ENCODE data around the gene KCNJ2. TPM values are rescaled to one million over a fixed set of nuclear protein-coding genes. Genes with fewer than 3 reads are reported as not detected.

KCNJ2 gene
- total RNA-seq, 1 experiment from 2014 or later: 0.36 TPM

GRCh38 chr17:70185285-70185684 is 16.0 kb downstream of the KCNJ2 start:
- BruUV-seq (replicated peaks): no TSS peak
- ATAC-seq (no peak), DNase-seq (no peak)
- H3K4me1 ChIP-seq (ENCODE audit: insufficient read depth, low read length): peaks cover 23% of the 10 kb centered on the region
- H3K27ac ChIP-seq (ENCODE audit: low read length): no peak overlapping the region
- 0 out of 2 replicates have a peak overlapping the region, but pooled peaks have one; percentile 12 for H2AFZ ChIP-seq (ENCODE audit: low read length)
- H3K4me3 ChIP-seq (ENCODE audit: low read length): peak overlapping the region; percentile 36; the same call in 1 of the 2 replicates
- H3K27me3 ChIP-seq (ENCODE audit: low read length): no peaks in the 10 kb centered on the region
- no peaks in the 10 kb centered on the region for H3K9me3 ChIP-seq (ENCODE audit: low read length)
- H3K9ac ChIP-seq (ENCODE audit: low read length): no peak overlapping the region
- CTCF ChIA-PET: no interaction called here
- intact Hi-C loops (cut with micrococcal nuclease): no loop called here
- no peaks in the 10 kb centered on the region for H4K20me1 ChIP-seq (ENCODE audit: low read length)
- no peaks in the 10 kb centered on the region for H3K79me2 ChIP-seq (ENCODE audit: low read length)
- TF ChIP-seq EZH2phosphoT487 (IDR thresholded peaks at IDR 0.05; ENCODE audit: borderline replicate concordance, low read length) (no peak), CTCF (conservative IDR thresholded peaks at IDR 0.05; ENCODE audit: low read depth, low read length) (no peak), EZH2 (IDR thresholded peaks at IDR 0.05; ENCODE audit: low read length, unreplicated experiment) (no peak)
- POLR2A ChIA-PET (ENCODE audit: unreplicated experiment): interaction anchor here (0.5 kb wide), 1 partner anchor 15 kb away, joined by 3 read pairs; no protein-coding TSS in a partner anchor
- H3K9me2 ChIP-seq (replicated peaks; ENCODE audit: low read length): no peaks in the 10 kb centered on the region
- H3K4me2 ChIP-seq (ENCODE audit: low read length): peak overlapping the region; percentile 76
- H3K36me3 ChIP-seq (ENCODE audit: low read depth, low read length): no peaks in the 10 kb centered on the region
- no peaks in the 10 kb centered on the region for H3F3A ChIP-seq (ENCODE audit: low read length, unreplicated experiment)

- peak; percentile 32; the same call in 1 of the 2 replicates for ATAC-seq
- no peaks in the 10 kb centered on the region for H4K20me1 ChIP-seq (ENCODE audit: low read length)
- H3K4me3 ChIP-seq (ENCODE audit: low read length): no peak overlapping the region
- peaks cover 11% of the 10 kb centered on the region for H3K4me1 ChIP-seq (ENCODE audit: insufficient read depth, low read length)
- TF ChIP-seq CTCF (conservative IDR thresholded peaks at IDR 0.05; ENCODE audit: low read depth, low read length) (no peak), EZH2phosphoT487 (IDR thresholded peaks at IDR 0.05; ENCODE audit: borderline replicate concordance, low read length) (no peak)
- intact Hi-C loops (cut with micrococcal nuclease): no loop called here
- CTCF ChIA-PET: no interaction called here
- no peaks in the 10 kb centered on the region for H3K9me3 ChIP-seq (ENCODE audit: low read length)
- H3F3A ChIP-seq (ENCODE audit: low read length, unreplicated experiment): no peaks in the 10 kb centered on the region
- no peak overlapping the region for H3K27ac ChIP-seq (ENCODE audit: low read length)
- H3K27me3 ChIP-seq (ENCODE audit: low read length): no peaks in the 10 kb centered on the region
- no peaks in the 10 kb centered on the region for H3K9me2 ChIP-seq (replicated peaks; ENCODE audit: low read length)
- peak; percentile 54 for DNase-seq
- no peak overlapping the region for H3K4me2 ChIP-seq (ENCODE audit: low read length)
- no TSS peak for BruUV-seq (replicated peaks)
- no peaks in the 10 kb centered on the region for H3K36me3 ChIP-seq (ENCODE audit: low read depth, low read length)
- H3K9ac ChIP-seq (ENCODE audit: low read length): no peak overlapping the region
- POLR2A ChIA-PET (ENCODE audit: unreplicated experiment): no interaction called here
- no peaks in the 10 kb centered on the region for H3K79me2 ChIP-seq (ENCODE audit: low read length)
- H2AFZ ChIP-seq (ENCODE audit: low read length): no peak overlapping the region
Observed at GRCh38 chr17:70187383-70187782, 18.1 kb downstream of the KCNJ2 start.

GRCh38 chr17:70190959-70191805 is 21.9 kb downstream of the KCNJ2 start:
- Histone ChIP-seq H3K4me3 (ENCODE audit: low read length) (no peak overlapping the region), H3K9me3 (ENCODE audit: low read length) (no peaks in the 10 kb centered on the region), H3K9me2 (replicated peaks; ENCODE audit: low read length) (no peaks in the 10 kb centered on the region), H3K36me3 (ENCODE audit: low read depth, low read length) (no peaks in the 10 kb centered on the region), H3K9ac (ENCODE audit: low read length) (no peak overlapping the region), H3K4me2 (ENCODE audit: low read length) (no peak overlapping the region), H4K20me1 (ENCODE audit: low read length) (no peaks in the 10 kb centered on the region), H3F3A (ENCODE audit: low read length, unreplicated experiment) (no peaks in the 10 kb centered on the region), H3K4me1 (ENCODE audit: insufficient read depth, low read length) (no peaks in the 10 kb centered on the region), H2AFZ (ENCODE audit: low read length) (no peak overlapping the region), H3K79me2 (ENCODE audit: low read length) (no peaks in the 10 kb centered on the region), H3K27ac (ENCODE audit: low read length) (no peak overlapping the region), H3K27me3 (ENCODE audit: low read length) (no peaks in the 10 kb centered on the region)
- DNase-seq (peak; percentile 19), ATAC-seq (no peak; the same call in 1 of the 2 replicates)
- CTCF ChIA-PET: interaction anchor here (0.7 kb wide), 1 partner anchor 584 kb away, joined by 9 read pairs; no protein-coding TSS in a partner anchor
- no TSS peak for BruUV-seq (replicated peaks)
- intact Hi-C loops (cut with micrococcal nuclease): no loop called here
- no peak for TF ChIP-seq EZH2phosphoT487 (IDR thresholded peaks at IDR 0.05; ENCODE audit: borderline replicate concordance, low read length)
- TF ChIP-seq CTCF (conservative IDR thresholded peaks at IDR 0.05; ENCODE audit: low read depth, low read length): no peak
- no peak for TF ChIP-seq EZH2 (IDR thresholded peaks at IDR 0.05; ENCODE audit: low read length, unreplicated experiment)
- POLR2A ChIA-PET (ENCODE audit: unreplicated experiment): no interaction called here

All from PC-3 (cell line).